ENCODE measurements around the gene SAXO2.
"Not testable (repeated sequence)": the region's sequence is repeated elsewhere in the genome, so short reads cannot be mapped to it uniquely, and the experiment has no call there.

SAXO2 gene

DNA sequence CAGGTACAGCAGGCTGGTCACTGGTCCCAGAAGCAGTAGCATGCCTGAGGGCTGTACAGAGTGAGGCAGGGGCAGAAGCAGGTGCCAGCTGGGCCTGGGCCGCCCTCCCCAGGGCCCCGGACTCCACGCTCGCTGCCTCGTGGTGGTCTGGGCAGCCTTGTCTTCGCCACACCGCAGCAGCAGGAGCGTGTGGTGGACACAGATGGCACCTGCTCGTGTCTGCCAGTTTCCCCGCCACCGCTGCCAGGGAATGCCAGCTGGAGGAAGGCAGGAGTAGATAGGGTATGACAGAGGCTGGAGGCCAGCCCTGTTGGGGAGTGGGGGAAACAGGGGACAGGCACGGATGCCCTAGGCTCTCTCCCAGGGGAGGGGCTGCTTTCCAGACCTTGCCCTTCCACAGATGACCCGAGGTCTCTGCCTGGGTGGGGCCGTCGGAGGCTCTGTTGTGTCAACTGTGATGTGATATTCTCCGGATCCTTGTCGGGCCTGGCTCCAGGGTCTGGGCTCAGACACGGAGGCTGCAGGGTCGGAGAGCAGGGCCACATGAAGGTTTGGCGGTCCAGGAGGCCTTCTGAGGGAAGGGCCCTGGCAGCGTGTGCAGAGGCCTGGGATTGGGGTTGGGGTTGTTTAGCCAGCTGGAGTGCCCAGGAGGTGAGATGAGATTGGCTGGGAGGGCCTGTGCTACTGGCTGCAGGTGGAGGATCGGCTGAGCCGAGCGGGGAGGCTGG is 53.1 kb downstream of the SAXO2 start:
- no peak for DNase-seq

DNA sequence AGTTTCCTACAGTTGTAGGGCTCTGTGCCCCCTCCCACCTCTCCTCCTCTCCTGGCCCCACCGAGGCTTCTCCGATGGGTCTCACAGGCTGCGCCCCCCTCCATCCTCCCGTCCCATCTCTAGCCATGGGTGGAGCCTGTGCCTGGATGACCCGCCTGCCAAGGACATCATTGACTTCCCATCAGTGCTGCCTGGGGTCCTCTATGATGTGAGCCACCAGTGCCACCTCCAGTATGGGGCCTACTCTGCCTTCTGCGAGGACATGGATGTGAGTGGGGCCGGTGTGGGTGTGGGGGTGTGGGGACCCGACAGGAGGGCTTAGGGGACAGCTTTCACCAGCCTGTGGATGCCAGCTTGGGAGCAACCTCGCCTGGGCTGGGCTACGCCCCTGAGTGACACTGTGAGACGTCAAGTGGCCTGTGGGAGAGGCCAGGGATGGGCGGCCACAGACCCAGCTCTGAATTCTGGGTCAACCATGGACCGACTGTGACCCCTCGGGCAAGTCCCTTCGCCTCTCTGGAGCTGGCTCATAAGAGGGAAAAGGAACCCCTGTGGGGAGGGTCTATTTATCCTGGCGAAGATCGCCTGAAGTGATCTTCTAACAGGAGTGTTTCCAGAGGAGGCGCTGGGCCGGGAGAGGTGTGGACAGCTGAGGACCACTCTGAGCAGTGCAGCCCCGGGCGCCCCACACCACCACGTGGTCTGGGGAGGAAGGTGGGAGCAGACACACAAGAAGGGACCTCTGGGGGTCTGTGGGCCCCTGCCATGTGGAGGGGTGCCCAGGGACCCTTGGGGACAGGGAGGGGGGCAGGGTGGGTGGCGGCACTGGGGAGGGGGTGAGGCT is 53.9 kb downstream of the SAXO2 start:
- DNase-seq: not testable (repeated sequence)

DNA sequence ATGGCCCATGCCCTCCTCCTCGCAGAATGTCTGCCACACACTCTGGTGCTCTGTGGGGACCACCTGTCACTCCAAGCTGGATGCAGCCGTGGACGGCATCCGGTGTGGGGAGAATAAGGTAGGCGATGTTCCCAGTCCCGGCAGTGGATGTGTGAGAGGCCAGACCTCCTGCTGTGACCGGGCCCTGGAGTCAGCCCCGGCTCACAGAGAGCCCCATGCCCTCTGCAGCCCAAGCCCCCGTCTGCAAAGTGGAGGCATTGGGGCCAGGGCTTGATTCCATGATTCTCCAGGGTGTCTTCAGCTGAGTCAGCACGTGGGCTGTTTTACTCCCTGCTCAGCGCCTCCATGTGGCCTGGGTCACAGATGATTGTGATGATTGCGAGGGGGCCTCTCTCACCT is 54.5 kb downstream of the SAXO2 start:
- DNase-seq: no peak

DNA sequence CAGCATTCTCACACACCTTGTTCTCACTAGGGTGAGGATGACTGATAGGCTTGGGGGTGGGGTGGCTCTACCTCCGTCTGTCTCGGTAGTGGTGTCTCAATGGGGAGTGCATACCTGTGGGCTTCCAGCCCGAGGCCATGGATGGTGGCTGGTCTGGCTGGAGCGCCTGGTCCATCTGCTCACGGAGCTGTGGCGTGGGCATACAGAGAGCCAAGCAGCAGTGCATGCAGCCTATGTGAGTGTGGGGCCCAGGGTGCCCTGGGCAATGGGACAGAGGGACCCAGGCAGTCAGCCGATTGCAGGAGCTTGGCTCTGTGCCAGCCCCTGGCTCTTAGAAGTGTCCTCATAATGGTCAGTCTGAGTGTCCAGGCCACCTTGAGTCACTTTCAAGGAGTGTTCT is 54.9 kb downstream of the SAXO2 start:
- not testable (repeated sequence) for DNase-seq

DNA sequence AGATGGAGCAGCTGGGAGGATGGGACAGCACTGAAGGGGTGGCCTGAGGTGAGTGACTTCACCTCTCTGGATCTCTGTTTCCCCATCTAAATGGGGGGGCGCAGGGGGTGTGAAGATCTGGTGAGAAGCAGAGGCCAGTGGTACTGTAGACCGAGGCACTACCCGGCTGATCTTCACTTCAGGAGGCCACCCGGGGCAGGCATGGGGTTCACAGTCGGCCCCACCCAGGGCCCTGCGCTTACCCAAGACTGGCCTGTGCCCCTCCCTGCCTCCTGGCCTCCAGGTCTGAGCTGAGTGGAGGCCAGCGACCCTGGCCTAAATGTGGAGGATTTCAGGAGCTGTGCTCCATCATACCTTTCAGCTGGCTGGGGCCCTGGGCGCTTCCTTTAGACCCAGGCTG is 55.7 kb downstream of the SAXO2 start:
- not testable (repeated sequence) for DNase-seq

DNA sequence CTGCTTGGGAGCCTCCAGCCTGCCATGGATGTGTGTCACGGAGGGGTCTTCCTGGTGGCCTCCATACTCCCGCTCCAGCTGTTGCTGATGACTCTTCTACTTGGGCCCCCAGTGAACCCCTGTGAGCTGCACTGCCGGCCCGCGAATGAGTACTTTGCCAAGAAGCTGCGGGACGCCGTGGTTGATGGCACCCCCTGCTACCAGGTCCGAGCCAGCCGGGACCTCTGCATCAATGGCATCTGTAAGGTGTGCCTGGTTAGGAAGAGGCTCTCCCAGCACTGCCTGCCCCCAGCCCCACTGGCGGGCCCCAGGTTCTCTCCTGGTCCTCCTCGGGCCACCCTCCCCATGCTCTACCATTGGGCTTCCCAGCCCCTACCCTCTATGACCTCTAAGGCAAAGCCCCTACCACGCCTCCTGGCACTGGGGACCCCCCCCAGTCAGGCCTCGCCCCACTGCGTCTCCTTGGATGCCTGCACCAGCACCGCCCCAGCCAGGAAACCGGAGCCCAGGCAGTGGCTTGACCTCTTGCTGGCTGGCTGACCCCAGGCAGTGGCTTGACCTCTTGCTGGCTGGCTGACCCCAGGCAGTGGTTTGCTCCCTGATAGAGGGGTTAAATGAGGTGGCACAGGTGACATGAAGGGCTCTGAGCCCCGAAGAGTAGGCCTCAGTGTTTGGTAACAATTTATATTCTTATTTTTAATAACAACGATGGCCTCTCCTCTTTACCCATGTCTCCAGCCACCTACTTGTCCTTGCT is 57.1 kb downstream of the SAXO2 start:
- DNase-seq: not testable (repeated sequence)

DNA sequence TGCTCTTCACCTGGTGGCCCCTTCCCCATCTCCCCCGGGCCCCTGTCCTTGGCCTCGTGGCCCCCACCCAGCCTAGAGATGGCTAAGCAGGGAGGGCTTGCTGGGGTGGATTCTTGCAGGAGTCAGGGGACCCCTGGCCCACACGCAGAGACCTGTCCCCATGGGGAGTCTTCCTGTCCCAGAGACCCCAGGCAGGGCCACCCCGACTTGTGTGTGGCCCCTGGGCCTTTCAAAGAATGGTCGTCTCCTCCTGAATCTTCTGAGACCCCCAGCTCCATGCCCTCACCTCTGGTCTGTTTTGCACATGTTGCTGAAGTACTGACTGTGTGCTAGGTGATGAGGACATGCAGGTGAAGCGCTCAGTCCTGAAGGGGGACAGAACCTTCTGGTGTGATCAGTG is 58.2 kb downstream of the SAXO2 start:
- DNase-seq: not testable (repeated sequence)

DNA sequence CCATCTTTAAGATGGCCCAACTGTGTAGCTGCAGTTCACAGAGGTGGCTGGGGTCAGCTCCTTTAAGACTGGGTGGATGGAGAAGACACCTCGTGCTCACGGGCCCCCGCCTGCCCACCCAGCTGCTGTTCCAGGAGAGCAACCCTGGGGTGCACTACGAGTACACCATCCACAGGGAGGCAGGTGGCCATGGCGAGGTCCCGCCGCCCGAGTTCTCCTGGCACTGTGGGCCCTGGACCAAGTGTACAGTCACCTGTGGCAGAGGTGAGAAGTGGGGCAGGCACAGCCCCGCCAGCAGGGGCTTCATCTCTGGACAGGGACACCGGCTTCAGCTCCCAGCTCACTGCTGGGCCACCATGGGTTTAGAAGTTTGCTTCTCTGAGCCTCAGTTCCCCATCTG is 59.9 kb downstream of the SAXO2 start:
- not testable (repeated sequence) for DNase-seq

DNA sequence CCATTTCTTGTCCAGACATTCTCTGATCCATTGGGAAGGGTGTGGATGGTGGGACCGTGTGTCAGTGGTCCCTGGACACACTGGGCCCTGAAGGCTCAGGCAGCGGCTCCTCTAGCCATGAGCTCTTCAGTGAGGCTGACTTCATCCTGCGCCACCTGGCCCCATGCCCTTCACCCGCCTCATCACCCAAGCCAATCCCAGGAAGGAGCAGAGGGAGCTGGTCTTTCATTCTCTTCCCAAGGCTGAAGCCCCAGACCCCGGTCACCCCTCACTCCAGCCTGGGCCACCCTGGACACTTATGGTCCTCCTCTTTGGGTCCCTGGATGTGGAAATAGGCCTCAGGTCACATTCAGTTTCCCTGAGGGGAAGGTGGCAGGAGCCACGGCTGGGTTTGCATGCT is 62.2 kb downstream of the SAXO2 start:
- not testable (repeated sequence) for DNase-seq

DNA sequence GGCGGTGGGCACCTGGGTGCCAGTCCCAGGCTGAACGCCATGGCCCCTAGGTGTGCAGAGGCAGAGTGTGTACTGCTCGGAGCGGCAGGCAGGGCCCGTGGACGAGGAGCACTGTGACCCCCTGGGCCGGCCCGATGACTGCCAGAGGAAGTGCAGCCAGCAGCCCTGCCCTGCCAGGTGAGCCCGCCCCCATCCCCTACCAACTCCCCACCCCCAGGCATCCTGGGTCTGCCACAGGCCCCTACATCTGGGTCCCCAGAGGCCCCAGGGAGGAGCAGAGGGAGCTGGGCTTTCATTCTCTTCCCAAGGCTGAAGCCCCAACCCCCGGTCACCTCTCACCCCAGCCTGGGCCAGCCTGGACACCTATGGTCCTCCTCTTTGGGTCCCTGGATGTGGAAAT is 63.0 kb downstream of the SAXO2 start:
- not testable (repeated sequence) for DNase-seq

DNA sequence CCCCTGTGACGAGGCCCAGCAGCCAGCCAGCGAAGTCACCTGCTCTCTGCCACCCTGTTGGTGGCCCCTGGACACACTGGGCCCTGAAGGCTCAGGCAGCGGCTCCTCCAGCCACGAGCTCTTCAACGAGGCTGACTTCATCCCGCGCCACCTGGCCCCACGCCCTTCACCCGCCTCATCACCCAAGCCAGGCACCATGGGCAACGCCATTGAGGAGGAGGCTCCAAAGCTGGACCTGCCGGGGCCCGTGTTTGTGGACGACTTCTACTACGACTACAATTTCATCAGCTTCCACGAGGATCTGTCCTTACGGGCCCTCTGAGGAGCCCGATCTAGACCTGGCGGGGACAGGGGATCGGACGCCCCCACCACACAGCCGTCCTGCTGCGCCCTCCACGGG is 64.3 kb downstream of the SAXO2 start:
- not testable (repeated sequence) for DNase-seq

DNA sequence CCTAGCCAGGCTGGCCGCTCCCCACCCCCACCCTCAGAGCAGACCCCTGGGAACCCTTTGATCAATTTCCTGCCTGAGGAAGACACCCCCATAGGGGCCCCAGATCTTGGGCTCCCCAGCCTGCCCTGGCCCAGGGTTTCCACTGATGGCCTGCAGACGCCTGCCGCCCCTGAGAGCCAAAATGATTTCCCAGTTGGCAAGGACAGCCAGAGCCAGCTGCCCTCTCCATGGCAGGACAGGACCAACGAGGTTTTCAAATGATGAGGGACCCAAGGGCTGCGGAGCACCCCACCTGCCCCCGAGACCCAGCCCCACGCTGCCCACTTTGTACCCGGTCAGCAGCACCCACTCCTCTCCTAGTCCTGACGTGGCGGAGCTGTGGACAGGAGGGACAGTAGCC is 64.8 kb downstream of the SAXO2 start:
- DNase-seq: not testable (repeated sequence)

DNA sequence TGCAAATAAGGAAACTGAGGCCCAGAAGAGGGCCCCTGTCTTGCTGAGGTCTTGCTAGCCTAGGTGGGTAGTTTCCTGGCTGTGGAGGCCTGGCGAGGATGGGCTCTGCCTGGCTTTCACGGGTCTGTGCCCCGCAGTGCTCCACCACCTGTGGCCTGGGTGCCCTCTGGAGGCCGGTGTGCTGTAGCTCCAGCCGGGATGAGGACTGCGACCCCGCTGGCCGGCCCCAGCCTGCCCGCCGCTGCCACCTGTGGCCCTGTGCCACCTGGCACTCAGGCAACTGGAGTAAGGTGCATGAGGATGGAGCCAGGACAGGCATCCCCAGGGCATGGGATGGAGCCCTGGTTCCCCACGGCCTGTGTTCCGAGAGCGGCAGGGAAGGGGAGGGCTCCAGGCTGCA is 66.4 kb downstream of the SAXO2 start:
- DNase-seq: not testable (repeated sequence)

DNA sequence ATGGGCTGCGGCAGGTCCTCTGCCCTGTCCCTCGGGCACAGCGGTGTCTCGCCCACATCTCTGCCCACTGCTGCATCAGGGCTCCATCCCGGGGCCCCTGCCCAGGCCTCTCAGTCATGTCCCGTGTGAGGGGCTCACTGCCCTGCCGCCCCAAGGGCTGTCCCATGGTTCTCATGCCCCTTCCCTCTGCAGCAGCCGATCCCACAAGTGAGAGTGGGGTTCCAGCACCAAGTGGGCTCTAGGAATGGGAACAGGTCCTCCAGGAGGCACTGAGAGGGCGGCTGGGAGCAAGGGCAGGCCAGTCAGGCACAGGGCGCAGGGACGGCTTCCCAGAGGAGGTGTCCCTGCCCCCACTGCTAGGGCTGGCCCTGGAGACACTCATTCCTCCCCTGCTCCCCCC is 68.3 kb downstream of the SAXO2 start:
- not testable (repeated sequence) for DNase-seq

DNA sequence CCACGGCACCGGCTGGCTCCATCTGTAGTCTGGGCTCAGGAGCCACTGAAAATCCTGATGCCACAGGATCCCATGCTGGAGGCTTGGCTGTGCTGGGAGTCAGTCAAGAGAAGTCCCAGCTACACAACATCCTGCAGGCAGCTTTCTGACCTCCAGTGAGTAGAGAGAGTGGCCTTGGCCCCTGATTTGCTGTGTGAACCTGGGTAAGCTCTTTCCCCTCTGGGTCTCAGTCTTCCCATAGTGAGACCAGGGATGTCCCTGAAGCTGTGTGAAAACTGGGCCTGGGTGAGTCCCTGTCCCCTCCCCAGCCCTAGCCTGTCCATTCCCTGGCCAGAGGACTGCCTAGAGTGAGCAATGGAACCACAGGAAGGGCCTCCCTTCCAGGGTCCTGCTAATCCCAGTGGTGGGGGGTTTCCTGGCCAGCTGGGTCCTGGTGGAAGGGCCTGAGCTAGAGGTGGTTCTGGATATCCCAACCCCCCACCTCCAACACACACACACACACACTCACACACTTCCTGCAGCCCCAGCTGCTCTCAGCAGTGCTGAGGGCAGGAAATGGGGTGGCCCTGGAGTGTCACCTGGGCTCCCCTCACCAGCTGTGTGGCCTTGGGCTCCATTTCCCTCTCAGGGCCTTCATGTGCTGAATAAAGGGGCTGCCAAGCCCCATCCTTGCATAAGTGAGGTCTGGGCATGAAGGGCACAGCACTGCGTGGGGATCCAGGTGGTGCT is 69.1 kb downstream of the SAXO2 start:
- DNase-seq: not testable (repeated sequence)

DNA sequence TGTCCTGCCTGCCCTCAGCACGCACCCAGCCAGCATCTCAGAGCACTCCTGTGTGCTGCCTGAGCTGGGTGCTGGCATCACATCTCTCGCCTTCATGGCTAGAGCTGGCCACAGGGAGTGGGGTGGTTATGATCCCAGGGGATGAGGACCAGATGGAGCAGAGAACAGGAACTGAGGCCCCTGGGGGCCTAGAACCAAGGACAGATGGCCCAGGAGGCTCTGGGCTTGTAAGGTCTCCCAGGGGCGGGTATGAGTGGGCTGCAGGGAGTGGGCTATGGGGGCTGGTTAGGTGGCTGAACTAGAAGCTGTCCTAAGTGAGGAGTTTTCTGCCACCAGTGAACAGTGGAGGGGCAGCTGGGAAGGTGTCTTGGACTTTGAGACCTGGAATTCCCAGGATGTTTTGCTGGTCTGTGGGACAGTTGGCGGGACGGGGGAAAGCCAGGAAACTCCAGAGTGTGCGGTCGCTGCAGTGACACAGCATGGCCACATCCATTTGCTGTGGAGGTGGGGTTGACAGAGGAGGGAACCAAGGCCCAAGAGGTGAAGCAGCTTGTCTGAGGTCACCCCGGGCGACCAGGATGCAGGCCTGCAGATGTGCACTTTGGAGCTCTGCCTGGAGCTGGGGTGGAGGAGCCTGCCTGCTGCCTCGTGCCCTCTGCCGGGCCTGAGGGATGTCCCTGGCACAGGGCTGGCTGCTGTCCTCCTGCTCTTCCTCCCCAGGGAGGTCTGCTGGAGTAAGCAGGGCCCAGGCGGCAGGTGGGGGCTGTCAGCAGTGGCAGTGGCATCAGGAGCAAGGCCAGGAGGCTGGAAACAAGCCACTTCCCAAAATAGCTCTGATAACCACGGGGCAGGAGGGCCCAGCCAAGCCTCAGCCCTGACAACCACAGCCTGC is 70.3 kb downstream of the SAXO2 start:
- DNase-seq: not testable (repeated sequence)

DNA sequence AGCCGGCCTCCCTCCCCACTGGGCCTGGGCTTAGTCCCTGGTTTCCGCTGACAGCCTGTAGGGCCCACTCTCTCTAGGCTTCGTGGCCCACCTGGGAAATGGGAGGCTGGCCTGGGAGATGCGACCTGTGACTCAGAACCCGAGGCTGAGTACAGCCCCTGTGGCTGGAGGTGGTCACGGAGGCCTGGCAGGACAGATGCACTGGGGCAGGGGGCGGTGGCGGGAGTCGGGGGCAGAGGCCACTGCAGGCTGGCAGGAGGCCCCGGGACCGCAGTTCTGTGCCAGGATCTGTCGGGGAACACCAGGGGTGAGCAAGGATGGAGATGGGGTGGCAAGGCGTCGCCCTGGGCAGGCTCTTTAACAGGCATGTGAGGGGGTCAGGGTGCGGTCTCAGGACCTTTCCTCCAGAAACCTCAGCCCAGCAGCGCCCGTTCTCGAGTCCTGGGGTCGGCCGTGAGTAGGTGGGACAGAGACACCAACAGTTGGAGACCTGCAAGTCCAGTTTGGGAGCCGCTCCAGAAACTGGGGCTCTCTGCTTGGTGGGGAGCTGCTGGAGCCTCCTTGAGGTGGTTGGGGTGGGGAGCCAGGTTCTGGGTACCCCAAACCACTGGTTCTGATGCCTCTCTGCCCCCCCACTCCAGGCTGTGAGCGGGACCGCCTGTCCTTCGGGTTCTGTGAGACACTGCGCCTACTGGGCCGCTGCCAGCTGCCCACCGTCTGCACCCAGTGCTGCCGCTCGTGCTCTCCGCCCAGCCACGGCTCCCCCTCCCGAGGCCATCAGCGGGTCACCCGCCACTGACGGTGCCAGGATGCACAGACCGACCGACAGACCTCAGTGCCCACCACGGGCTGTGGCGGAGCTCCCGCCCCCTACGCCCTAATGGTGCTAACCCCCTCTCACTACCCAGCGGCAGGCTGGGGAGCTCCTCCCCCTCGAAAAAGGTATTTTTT is 71.3 kb downstream of the SAXO2 start:
- not testable (repeated sequence) for DNase-seq
